ENCODE measurements around the gene OTULIN.
A peak's percentile ranks its signal among the peaks of the same experiment; 100 is the strongest.

The OTULIN gene

DNA sequence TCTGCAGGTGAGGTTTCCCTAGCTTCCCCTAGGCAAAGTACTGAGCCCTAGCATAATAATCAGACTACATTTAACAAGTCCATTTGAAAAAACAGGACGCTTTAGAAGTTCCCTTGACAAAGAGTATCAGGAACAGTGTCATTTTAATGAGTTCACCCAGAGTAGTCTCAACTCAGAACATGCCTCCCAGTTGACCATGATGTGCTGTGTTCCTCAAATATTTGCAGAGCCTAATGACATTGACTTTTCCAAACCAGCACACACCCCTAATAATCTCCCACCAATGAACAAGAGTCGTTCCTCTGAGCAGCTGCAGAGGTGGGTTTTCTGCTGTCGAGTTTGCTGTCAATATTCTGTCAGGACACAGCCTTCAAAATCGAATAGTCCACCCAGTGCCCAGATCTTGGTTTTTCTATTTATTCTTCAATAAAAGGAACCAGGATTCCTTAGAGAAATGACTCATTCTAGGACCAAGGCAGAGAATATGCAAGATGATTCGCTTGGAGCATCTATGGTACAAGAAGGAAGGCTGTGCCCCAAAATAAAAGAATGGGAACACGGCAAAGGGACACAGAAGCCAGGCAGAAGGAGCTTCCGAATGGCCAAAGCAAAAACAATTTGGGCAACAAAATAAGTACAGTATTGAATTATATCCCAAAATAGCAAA, 57.6 kb downstream of the OTULIN start:
- no peak for DNase-seq (ENCODE audit: low spot score)

DNA sequence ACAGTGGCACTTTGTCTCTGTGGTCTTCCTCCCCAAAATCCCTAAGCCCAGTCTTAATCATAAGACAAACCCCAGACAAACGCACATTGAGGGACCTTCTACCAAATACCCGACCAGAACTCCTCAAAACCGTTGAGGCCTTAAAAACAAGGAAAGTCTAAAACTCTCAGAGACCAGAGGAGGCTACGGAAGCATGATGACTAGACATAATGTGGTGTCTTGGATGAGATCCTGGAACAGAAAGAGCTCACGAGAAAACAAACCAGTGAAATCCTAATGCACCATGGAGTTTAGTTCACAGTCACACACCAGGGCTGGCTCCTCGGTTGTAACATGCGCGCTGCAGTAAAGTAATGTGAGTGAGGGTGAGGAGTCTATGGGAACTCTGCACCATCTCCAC, 58.4 kb downstream of the OTULIN start:
- no peak for DNase-seq (ENCODE audit: low spot score)

DNA sequence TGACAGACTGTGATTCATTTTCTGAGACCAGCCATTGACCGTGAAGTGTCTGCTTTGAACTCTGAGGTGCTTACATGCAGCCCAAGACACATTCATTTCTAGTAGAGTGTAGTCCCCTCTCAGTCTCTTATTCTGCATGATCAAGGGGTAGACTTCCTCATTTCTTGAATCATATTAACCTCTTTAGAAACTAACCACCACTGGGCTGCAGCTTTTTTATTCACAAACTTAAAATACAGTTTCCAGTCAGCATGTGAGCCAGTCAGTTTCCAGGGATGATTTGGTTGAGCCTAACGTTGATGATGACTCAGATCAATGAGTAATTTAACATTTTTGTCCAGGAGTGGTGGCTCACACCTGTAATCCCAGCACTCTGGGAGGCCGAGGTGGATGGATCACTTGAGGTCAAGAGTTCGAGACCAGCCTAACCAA, 59.2 kb downstream of the OTULIN start:
- DNase-seq (ENCODE audit: low spot score), result no peak

DNA sequence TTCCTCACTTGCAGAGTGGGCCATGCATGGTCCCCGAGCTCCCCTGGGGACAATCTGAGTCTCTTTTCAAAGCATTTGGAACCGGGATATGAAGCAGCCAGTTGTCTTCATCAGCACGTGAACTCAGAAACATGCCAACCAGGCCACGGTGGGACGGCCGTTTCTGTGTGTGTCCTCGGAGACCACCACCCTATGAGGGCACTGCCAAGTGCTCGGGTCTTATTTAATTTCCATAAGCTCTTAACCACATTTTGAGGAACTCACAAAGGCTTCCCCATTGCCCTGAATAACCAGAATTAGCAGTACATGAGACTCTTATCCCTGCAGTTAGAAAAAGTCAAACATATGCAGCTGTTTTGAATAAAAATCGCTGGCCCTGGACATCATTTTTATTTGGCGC, 60.1 kb downstream of the OTULIN start:
- no peak for DNase-seq (ENCODE audit: low spot score)

DNA sequence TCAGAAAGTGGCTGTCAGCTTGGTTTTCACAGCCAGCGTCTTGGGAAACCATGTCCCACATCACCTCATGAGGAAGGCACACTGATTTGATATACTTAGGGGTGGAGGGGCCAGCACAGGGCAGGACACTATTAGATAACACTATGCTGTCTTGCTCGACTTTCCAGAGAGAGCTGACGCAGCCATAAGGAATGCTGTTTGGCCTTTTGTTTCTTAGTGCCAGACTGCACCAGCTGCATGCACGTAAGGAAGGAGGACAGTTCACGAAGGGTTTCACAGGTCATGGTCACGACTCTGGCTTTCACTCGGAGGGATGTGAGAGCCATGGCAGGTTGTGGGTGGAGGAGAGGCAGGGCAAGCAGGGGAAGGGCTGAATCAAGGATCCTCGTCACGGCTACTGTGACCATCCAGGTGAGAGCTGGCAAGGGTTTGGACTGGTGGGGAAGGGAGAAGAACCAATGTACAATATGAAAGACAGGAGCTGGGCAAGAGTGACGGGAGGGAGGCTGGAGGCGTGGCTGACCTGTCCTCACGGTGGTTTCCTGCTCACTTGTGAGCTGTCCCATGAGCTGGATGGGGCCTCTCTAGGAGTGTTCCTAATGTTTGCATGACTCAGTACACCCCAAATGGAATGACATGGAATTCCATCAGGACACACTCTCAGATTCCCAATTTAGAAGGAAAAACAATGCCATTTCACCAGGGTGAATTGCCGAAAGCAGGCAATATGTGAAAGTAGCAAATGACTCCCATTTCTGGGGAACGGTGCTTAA, 61.7 kb downstream of the OTULIN start:
- no peak for DNase-seq (ENCODE audit: low spot score)

DNA sequence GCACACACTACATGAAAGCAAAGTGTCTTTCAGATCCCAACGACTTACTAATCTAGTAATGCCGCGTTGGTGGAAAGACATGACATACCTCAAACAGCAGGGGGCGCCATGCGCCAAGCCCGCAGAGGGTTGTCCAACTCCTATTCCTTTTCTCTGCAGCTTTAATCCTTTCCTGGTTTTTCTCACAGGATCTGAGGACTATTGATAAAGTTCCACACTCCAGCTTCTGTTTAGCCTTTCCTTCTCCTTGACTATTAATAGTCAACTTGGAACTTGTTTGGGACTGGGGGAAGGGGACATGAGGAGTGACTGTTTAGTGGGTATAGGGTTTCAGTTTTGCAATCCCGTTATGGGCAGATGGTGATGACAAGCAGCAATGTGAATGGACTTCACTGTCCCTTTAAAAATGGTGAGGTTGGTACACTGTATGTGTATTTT, 62.9 kb downstream of the OTULIN start:
- peak; percentile 84 for DNase-seq (ENCODE audit: low spot score)

DNA sequence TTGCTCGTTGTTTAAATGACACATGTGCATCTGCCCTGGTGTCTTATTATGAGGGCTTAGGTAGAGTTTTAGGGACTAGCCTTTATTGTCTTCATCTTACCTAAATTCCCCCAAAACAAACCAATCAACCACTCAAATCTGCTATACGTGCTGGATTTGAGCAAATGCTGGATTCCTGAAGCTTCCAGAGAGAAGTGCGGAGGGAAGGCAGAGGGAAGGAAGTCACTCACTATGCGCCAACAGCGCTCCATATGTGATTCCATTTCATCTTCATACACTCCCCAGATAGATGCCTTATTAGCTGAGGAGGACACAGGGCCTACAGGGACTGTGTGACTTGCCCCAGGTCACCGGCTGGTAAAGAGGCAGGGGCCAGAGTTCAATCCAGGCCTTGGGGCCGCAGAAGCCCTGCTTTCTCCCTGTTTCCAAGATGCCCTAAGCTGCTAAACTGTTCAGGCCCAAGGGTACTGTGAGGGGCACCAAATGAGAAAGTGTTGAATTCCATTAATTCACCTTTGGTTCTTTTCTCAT, 63.5 kb downstream of the OTULIN start:
- no peak for DNase-seq (ENCODE audit: low spot score)

DNA sequence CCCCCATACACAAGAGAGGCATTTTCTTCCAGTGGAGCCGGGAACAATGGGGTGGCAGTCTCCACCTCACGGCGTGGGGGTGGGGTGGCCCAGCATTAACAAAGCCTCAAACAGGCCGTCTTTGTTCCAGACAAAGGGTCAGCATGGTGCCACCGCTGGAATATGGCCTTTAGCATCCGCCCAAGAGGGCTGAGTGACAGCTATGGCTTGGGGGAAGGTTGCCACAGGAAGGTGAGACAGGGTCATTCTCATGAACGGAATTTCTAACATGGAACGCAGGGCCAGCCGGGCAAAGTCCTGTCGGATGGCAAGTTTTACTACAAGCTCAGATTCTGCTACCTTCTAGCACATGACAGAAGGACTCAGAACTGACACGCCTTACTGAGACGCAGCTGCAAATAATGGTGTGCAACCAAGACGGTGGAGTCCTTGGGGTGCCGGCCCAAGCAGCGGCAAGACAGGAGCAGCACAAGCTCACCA, 64.0 kb downstream of the OTULIN start:
- peak; percentile 75 for DNase-seq (ENCODE audit: low spot score)

DNA sequence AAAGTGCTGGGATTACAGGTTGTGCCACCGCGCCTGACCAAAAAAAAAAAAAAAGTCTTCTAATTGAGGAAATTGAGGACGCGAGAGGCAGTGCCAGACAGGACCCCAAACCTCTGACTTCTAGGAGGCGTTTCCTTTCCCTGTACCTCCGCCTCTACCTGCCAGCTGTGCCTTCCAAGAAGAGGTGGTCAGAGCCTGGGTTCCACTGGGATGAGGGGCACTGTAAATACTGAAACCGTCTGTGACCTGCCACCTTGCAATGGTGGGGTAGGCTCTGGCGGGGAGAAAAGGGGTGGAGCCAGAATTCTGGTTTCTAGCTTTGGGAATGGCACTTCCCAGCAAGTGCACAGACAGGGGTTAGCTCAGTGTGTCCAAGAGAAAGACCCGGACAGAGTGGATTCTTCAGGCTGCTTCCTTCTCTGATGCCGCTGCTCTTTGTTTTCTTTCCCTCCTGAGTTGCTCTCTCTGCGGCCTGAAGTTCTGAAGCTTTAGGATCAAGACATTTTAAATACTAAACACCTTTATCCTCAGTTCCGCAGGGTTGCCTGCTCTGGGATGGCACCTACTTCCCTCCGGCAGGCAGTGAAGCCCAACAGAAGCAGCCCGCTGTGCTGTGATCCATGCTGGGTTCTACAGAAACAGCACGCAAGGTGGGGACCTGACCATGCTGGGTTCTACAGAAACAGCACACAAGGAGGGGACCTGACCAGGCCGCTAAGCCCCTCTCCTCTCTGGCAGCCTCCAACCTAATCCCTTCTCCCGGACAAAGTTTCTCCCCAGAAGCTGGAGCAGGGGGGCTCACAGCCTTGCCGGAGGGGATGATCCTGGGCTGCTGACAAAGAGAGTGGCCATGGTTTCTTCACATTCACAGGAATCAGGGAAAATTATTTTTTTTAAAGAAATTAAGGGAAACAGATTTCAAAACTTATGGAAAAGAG, 65.2 kb downstream of the OTULIN start:
- no peak for DNase-seq (ENCODE audit: low spot score)

DNA sequence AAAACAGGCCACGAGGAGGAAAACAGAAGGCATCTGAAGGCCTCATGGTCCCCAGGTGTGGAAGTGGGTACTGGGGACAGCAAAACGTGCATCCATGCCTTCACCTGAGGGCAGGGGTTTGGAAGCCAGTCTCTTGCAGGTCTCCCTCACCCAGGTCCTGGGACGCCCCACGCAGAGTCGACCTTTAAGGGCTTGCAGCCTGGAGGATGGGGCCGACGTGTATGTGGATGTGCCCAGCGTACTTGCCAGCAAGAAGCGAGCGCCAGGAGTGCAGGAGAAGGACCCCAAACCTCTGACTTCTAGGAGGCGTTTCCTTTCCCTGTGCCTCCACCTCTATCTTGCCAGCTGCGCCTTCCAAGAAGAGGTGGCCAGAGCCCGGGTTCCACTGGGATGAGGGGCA, 65.9 kb downstream of the OTULIN start:
- no peak for DNase-seq (ENCODE audit: low spot score)

DNA sequence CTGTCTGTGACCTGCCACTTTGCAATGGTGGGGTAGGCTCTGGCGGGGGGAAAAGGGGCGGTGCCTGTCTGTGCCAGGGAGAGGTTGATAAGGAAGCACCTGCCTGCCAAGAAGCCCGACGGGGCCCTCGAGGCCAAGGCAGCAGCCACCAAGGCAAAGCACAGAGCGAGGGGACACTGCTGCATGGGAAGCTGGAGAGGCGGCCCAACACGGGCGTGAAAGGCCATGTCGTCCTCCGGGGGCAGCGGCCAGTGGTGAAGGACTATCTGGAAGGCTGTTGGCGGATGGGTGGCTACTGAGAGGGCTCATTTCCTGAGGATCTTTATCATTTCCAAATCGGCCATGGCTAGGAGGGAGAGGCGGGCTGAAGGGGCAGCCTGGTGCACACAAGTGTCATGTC, 66.4 kb downstream of the OTULIN start:
- DNase-seq (ENCODE audit: low spot score), result no peak

DNA sequence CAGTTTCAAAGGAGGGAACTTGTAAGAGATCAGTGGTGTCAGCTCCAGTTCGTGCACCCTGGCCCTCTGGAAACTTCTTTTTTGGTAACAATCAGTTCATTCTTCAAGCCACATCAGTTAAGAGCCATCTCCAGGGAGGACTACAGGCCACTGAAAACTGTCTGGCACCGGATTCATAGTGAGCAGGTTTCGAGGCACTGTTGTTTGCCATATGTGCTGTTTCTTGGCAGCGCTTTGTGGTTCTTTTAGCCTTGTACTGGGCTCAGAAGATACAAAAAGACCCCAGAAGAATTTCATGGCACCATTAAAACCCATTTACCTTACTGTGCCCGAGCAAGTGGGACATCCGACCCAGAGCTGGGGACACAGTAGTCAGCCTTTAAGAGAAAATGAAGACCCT, 68.5 kb downstream of the OTULIN start:
- no peak for DNase-seq (ENCODE audit: low spot score)

DNA sequence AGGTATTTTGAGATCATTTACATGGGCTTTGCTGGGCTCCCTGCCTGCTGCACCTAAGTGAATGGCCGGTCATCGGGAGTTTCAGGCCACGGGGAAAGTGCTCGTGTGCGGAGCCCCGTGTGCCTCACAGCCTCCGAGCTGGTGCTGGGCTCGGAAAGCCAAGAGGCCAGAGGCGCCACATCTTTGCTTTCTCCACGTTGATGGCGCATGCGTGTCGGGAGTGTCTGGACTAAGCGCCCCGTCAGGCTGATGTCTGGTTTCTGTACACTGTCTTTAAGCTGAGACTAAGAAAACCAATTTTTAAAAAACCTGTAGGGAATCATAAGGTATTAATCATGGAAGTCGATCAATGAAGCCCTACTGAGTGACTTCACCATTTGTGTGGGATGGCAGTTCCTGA, 69.1 kb downstream of the OTULIN start:
- DNase-seq (ENCODE audit: low spot score), result no peak

DNA sequence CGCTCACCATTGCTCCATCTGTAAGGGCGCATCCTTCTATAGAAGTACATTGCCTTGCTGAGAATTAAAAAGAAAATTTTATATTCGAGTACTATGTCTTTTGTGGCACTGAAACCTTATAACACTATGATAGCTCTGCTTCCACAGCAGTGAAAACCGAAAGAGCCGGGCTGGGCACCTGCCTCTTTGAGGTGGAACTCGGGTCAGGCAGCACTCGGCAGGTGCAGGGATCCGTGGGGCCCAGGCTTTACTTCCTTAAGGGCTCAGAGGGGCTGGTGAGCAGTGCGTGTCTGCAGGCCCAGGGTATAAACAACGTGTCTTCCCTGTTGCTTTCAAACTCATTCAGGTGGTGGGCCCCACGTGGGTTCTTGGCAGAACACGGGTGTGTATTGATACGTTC, 69.9 kb downstream of the OTULIN start:
- no peak for DNase-seq (ENCODE audit: low spot score)

DNA sequence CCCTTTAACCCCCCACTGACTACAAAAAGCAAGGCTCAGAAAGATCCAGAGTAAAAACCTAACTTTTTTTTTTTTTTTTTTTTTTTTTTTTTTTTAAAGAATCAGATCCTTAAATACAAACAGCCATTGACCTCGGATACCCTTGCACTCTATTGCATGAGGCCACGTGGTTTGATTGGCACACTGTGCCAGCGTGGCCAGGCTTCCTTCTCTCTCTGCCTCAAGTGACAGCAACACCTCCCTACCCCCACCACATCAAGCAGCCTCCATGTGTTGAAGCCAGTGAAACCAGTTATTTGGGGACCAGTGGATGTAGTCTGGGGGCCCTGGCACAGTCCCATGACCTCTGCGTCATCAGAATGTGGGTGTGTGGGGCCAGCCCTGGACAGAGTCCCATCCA, 71.4 kb downstream of the OTULIN start:
- DNase-seq (ENCODE audit: low spot score), result no peak

DNA sequence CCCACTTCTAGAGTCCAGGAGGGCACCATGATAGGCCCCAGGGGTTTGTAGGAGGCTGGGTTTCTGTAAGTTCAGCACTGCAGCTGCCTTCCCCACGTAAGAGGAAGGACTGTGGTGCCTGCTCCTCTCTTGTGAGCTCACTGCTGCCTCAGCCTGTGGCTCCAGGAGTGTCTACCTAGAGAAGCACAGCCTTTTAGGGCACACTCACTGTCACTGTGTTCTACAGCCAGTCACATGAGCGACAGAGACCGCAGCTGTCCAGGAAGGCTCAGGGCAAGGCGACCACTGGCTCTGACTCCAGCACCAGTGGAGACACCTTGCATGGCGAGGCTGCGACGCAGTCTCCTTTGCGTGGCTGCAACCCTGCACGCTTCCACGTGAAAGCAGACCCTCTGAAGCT, 72.8 kb downstream of the OTULIN start:
- no peak for DNase-seq (ENCODE audit: low spot score)

DNA sequence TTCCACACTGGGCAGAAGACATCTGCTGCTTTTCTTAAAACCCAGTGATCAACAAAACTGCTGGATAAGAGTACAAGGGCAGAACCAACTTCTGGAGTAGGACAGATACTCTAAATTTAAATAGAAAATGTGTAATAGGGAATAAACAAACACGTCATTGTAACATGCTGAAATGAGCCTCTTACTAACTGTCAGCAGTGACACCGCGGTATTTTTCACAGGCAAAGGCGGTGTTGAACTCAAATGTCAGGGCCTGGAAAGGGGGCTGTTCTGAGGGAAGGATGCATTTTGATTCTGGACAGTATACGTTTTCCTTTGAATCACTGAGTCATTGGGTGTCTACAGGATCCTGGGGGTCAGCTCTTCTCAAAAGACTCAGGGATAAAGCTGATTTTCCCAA, 73.5 kb downstream of the OTULIN start:
- DNase-seq (ENCODE audit: low spot score), result no peak

DNA sequence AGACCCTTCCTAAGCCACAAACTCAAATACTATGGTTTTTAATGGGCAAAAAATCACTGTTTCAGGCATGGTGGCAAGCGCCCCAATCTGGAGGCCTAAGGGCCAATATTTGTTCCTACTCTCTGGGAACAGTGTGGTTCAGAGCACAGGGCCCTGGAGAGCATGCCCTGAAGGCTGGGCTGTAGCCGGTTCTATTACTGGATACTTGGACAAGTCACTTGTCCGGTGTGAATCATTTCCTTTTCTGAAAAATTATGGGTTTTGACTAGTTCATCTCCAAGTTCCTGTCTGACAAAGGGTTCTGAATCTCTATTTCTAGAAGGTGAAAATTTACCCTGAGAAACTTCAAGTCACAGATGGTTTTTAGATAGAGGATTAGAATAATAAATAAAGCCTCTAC, 75.0 kb downstream of the OTULIN start:
- no peak for DNase-seq (ENCODE audit: low spot score)

DNA sequence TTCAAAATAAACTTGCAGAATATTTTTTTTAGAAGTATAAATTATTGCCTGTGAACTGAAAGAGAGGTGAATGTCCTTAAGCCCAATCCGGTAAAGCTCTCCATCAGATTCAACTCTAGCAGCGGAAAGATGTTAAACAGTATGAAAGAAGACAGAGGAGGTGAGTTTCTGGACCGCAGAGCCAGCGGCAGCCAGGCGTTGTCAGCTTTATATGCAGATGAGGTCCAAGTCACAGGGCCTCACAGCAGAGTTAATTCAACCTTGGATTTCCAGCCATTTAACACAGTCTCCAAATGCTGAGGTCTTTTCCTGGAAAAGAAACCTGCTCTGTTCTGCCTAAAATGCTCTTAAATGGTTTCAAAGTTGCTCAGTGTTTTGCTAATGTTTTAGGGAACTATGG, 75.5 kb downstream of the OTULIN start:
- no peak for DNase-seq (ENCODE audit: low spot score)

DNA sequence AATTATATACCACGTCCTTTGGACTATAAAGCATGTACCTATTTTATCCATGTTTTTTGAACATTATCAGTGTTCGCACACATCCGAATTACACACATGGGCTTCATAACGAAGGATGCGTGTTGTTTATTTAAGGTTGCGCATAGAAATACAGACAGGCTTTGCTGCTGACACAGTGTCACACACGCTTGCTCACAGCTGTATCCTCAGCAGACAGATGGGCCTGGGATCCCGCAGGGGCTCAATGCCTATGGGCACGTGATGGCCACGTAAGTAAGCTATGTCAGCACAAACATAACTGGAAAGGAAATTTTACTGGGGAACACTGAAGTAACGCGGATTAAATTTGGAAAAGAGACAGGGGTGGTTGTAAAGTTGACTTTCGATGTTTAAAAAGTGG, 76.6 kb downstream of the OTULIN start:
- DNase-seq (ENCODE audit: low spot score), result no peak

DNA sequence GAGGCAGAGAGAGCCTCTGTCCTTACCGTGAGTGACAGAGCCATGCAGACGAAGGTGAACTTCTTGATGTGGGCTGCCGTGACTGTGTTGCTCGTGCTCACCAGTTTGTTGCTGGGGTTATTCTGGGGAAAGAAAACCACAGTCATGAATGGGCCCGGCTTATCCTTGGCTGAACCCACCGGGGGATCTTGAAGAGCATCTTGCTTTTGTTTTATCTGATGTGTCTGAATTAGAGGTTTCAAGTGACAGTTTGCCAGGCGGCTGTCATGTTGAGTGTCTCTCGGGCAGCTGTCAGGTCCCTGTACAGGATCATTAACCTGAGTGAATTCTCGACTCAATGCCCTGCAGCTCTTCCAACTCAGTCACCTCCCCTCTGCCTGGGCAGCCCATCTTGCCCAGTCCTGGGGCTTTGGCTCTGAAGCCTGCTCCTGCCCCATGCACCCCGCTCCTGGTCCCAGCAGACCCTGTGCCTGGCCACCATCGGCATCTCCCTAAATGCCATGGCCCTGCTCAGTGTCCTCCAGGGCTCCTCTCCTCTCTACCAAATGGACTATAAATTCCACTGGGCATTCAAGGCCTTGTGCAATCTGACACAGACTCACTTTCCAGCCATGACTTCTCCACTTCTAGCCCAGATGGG, 77.4 kb downstream of the OTULIN start:
- no peak for DNase-seq (ENCODE audit: low spot score)

DNA sequence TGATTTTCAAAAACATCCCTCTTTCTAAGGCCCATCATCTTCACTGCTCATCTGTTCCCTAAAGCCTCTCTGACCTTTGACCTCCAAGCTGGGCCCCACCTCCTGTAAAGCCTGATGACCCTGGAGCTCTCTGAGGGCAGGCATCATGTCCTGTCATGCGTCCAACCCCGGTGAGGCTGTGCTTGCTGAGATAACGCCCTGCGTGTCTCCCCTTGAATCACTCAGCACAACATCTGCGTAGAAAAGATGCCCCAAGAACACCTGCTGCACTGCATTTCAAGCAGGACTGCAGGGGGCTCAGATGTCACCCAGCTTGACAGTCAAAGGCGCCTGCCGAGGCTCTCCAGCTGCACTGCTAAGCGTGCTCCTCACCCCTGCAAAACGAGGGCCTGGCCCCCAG, 78.0 kb downstream of the OTULIN start:
- no peak for DNase-seq (ENCODE audit: low spot score)

Data from SW480 (cell line).